GM23248 (cell line): Measurements from ENCODE around the gene TMED10. TPM values are rescaled to one million over a fixed set of nuclear protein-coding genes. Genes with fewer than 3 reads are reported as not detected.
"Not testable (repeated sequence)": the region's sequence is repeated elsewhere in the genome, so short reads cannot be mapped to it uniquely, and the experiment has no call there.

Experiments used
- DNase-seq: peaks from one replicate; pipeline ENCODE4 v3.0.0-alpha.2; 2015
- H2AFZ ChIP-seq: fragments of 200-600 bp; sonication (generic); 2 replicates; pipeline ENCODE4 v1.6.1; 2016; ENCODE audit warnings: antibody characterized with exemption
- H3F3A ChIP-seq: fragments of 200-600 bp; sonication (generic); 2 replicates; pipeline ENCODE4 v1.6.1; 2016; ENCODE audit warnings: mild to moderate bottlenecking, antibody characterized with exemption, mixed run types; ENCODE audit not compliant: insufficient read depth
- H3K27ac ChIP-seq: fragments of 200-600 bp; sonication (generic); 2 replicates; pipeline ENCODE4 v1.5.1; 2016; ENCODE audit warnings: mild to moderate bottlenecking
- H3K27me3 ChIP-seq: fragments of 200-600 bp; sonication (generic); replicated peaks from 2 replicates; pipeline ENCODE4 v1.6.1; 2016; ENCODE audit warnings: mild to moderate bottlenecking; ENCODE audit not compliant: insufficient read depth
- H3K36me3 ChIP-seq: fragments of 200-600 bp; sonication (generic); 2 replicates; pipeline ENCODE4 v1.6.1; 2016; ENCODE audit warnings: low read depth, mild to moderate bottlenecking
- H3K4me1 ChIP-seq: fragments of 200-600 bp; sonication (generic); 2 replicates; pipeline ENCODE4 v1.6.1; 2016; ENCODE audit warnings: mild to moderate bottlenecking; ENCODE audit not compliant: insufficient read depth
- H3K4me2 ChIP-seq: fragments of 200-600 bp; sonication (generic); one replicate; pipeline ENCODE4 v1.6.1; 2016; ENCODE audit warnings: mild to moderate bottlenecking; ENCODE audit not compliant: unreplicated experiment
- H3K4me3 ChIP-seq: fragments of 200-600 bp; sonication (generic); 2 replicates; pipeline ENCODE4 v1.5.1; 2016; ENCODE audit warnings: mild to moderate bottlenecking
- H3K79me2 ChIP-seq: fragments of 200-600 bp; sonication (generic); 2 replicates; pipeline ENCODE4 v1.6.1; 2016; ENCODE audit warnings: mild to moderate bottlenecking; ENCODE audit not compliant: insufficient read depth
- H3K9ac ChIP-seq: fragments of 200-600 bp; sonication (generic); 2 replicates; pipeline ENCODE4 v1.6.1; 2016; ENCODE audit warnings: mild to moderate bottlenecking
- H3K9me2 ChIP-seq: fragments of 200-600 bp; sonication (generic); 2 replicates; pipeline ENCODE4 v1.6.1; 2016; ENCODE audit warnings: mixed run types, mild to moderate bottlenecking, moderate library complexity; ENCODE audit not compliant: insufficient read depth
- H3K9me3 ChIP-seq: fragments of 200-600 bp; sonication (generic); one replicate; pipeline ENCODE4 v1.6.1; 2017; ENCODE audit warnings: low read depth
- H4K20me1 ChIP-seq: fragments of 200-600 bp; sonication (generic); 2 replicates; pipeline ENCODE4 v1.6.0; 2016; ENCODE audit not compliant: insufficient read depth
- EZH2 ChIP-seq: fragments of 200-600 bp; sonication (generic); IDR thresholded peaks from 2 replicates; pipeline ENCODE4 v1.6.1; 2018; ENCODE audit warnings: antibody characterized with exemption, mild to moderate bottlenecking; ENCODE audit not compliant: insufficient read depth, poor library complexity, severe bottlenecking
- EZH2phosphoT487 ChIP-seq: fragments of 200-600 bp; sonication (generic); IDR thresholded peaks from 2 replicates; pipeline ENCODE4 v1.6.1; 2018; ENCODE audit warnings: antibody characterized with exemption, moderate library complexity, mild to moderate bottlenecking, low read depth; ENCODE audit not compliant: insufficient read depth
- WGBS, 2 experiments: methylation state at CpG; one replicate each; pipeline ENCODE4 v1.1.6; 2015 to 2017; ENCODE audit warnings: low lambda C conversion rate in 2 of 2, low coverage in 1 of 2; ENCODE audit errors: missing lambda C conversion rate in 2 of 2; 5-methylcytosine and 5-hydroxymethylcytosine counted together
- in situ Hi-C: fragments of 300-500 bp; cut with MboI; formaldehyde crosslinking; loops from 2 replicates; pipeline ENCODE4 v1.15.0; 2020
- polyA plus RNA-seq: library from polyadenylated mRNA; unstranded; fragments of >200 nt; fragmentation: Nextera tagmentation; extraction: Ambion mirVana; gene quantifications from 2 replicates; pipeline ENCODE4 v1.2.1, GENCODE V29; 2016
- total RNA-seq: library from RNA; depleted of rRNA; stranded (reverse); fragments of >200 nt; shearing (Covaris generic); gene quantifications from 2 replicates; pipeline ENCODE4 v1.2.3, GENCODE V29; 2014

The TMED10 gene
- total and polyA plus RNA-seq, 2 experiments from 2014 or later, result 363 to 553 TPM

DNA sequence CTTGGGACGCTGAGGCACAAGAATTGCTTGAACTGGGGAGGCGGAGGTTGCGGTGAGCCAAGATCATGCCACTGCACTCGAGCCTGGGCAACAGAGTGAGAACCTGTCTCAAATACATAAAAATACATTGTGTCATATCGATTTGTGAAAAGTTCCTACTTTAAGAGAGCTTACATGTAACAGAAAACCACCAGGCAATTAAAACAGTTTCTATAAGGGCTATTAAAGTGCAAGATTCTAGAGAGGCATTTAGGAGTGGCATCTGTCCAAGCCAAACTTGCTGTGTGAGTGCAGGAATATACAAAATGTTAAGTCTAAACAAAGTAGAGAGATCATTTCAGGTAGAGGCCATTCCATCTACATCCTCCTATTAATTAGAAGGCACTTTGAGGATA is 47.8 kb downstream of the TMED10 start:
- no peak overlapping the region for H3K4me2 ChIP-seq

GRCh38 chr14:75127903-75128595 is 48.4 kb downstream of the TMED10 start:
- H3K4me1 ChIP-seq, result peaks cover 27% of the 10 kb centered on the region
- no peak for TF ChIP-seq EZH2
- TF ChIP-seq EZH2phosphoT487, result no peak
- 68 to 75% methylated on average over 10 of the region's 10 CpGs for WGBS, 2 experiments
- peak overlapping the region; percentile 78 for H3K4me3 ChIP-seq
- H3K79me2 ChIP-seq, result peaks cover 75% of the 10 kb centered on the region
- H3F3A ChIP-seq, result peaks cover 43% of the 10 kb centered on the region
- H3K9me2 ChIP-seq, result no peaks in the 10 kb centered on the region
- no peaks in the 10 kb centered on the region for H3K36me3 ChIP-seq
- H3K9ac ChIP-seq, result peak overlapping the region; percentile 87
- no peaks in the 10 kb centered on the region for H3K27me3 ChIP-seq
- H4K20me1 ChIP-seq, result no peaks in the 10 kb centered on the region
- H3K9me3 ChIP-seq, result no peaks in the 10 kb centered on the region
- no peak for DNase-seq
- H2AFZ ChIP-seq, result peak overlapping the region; percentile 96
- H3K27ac ChIP-seq, result peak overlapping the region; percentile 78; the same call in 1 of the 2 replicates
- H3K4me2 ChIP-seq, result peak overlapping the region; percentile 94
- in situ Hi-C loops, result loop anchor here (10.0 to 25.0 kb wide), 2 partner anchors 177 to 334 kb away; no protein-coding TSS in a partner anchor

More for the DNA sequence above, 47.8 kb downstream of the TMED10 start:
- TF ChIP-seq EZH2 (no peak), EZH2phosphoT487 (no peak)
- Histone ChIP-seq H3K79me2 (peaks cover 79% of the 10 kb centered on the region), H3K27ac (no peak overlapping the region), H2AFZ (no peak overlapping the region), H3K9me3 (no peaks in the 10 kb centered on the region), H3K9me2 (no peaks in the 10 kb centered on the region), H3K4me3 (no peak overlapping the region), H3K4me1 (peaks cover 25% of the 10 kb centered on the region), H4K20me1 (no peaks in the 10 kb centered on the region), H3F3A (peaks cover 46% of the 10 kb centered on the region), H3K27me3 (no peaks in the 10 kb centered on the region), H3K36me3 (peaks cover 5% of the 10 kb centered on the region; the same call in 1 of the 2 replicates), H3K9ac (no peak overlapping the region)
- WGBS, 2 experiments, result 93 to 98% methylated on average over 5 of the region's 5 CpGs
- no peak for DNase-seq
- in situ Hi-C loops, result loop anchor here (10.0 to 25.0 kb wide), 2 partner anchors 176 to 334 kb away; no protein-coding TSS in a partner anchor

DNA sequence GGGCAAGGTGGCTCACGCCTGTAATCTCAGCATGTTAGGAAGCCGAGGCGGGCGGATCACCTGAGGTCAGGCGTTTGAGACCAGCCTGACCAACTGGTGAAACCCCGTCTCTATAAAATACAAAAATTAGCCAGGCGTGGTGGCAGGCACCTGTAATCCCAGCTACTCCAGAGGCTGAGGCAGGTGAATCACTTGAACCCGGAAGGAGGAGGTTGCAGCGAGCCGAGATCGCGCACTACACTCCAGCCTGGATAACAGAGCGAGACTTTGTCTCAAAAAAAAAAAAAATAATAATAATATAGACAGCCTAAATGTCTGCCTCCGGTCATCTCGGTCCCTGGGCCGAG is 49.0 kb downstream of the TMED10 start:
- H3K9me2 ChIP-seq, H3K27me3 ChIP-seq, H3K36me3 ChIP-seq, H4K20me1 ChIP-seq, H3K9me3 ChIP-seq: not testable (repeated sequence)
- Histone ChIP-seq H3K27ac (peak overlapping the region; percentile 78), H3K4me1 (peaks cover 27% of the 10 kb centered on the region), H3F3A (peaks cover 37% of the 10 kb centered on the region), H2AFZ (peak overlapping the region; percentile 96), H3K4me3 (peak overlapping the region; percentile 78), H3K4me2 (peak overlapping the region; percentile 94), H3K79me2 (peaks cover 71% of the 10 kb centered on the region), H3K9ac (peak overlapping the region; percentile 87)
- in situ Hi-C loops, result loop anchor here (10.0 to 25.0 kb wide), 2 partner anchors 177 to 335 kb away; no protein-coding TSS in a partner anchor
- peak; percentile 34 for DNase-seq
- 2 to 4% methylated on average over 16 of the region's 16 CpGs for WGBS, 2 experiments

DNA sequence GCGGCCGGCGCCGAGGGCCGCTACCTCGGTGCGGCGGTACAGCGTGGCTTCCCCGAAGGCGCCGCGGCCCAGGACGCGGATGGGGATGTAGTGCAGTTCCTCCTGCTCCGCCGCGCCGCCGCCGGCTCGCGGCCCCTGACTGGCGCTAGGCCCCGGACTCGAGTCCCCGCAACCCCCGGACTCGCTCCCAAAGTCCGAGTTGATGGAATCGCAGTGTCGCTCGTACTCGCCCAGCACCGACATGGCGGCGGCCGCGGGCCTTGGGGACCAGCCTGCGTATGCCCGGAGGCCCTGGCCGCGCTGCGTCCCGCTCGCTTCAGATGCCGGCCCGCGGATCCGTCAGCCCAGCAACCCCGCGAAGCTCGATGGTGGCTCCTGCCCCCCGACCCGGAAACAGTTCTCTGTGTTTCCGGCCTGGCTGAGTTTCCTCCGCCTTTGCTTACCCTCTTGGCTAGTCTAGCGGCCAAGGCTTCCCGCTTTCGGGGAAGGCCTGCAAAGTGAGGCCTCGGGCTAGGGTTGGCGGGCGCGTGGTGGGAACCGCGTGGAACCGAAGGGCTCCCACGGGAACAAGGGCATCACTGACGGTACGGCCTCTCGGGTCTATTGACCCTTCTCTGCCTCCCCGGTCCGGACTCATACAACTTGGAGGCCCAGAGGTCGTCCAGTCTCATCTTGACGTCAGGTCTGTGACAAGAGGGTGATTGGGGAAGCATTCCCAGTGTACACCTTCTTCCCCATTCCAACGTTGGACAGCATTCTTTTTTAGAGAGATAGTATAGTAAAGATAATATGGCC is 49.5 kb downstream of the TMED10 start, which contains the start of gene NEK9:
Gene NEK9 (minus strand): TSS at position 370 of the 795 bp plus-strand sequence. CDS start 127 bp downstream, at position 243.
- H3K9me2 ChIP-seq, result no peaks in the 10 kb centered on the region
- peaks cover 68% of the 10 kb centered on the region for H3K79me2 ChIP-seq
- DNase-seq, result peak; percentile 94
- WGBS, 2 experiments, result 1% methylated on average over 73 to 76 of the region's 76 CpGs
- no peaks in the 10 kb centered on the region for H3K36me3 ChIP-seq
- H3K4me3 ChIP-seq, result peak within 1 kb of the TSS; percentile 78
- H3K4me2 ChIP-seq, result peak within 1 kb of the TSS; percentile 94
- H3K4me1 ChIP-seq, result peaks cover 27% of the 10 kb centered on the region
- peak within 1 kb of the TSS; percentile 78 for H3K27ac ChIP-seq
- peak within 1 kb of the TSS; percentile 87 for H3K9ac ChIP-seq
- peaks cover 36% of the 10 kb centered on the region for H3F3A ChIP-seq
- TF ChIP-seq EZH2, result no peak
- no peak for TF ChIP-seq EZH2phosphoT487
- H4K20me1 ChIP-seq, result no peaks in the 10 kb centered on the region
- no peaks in the 10 kb centered on the region for H3K9me3 ChIP-seq
- in situ Hi-C loops, result loop anchor here (10.0 to 25.0 kb wide), 2 partner anchors 178 to 335 kb away; no protein-coding TSS in a partner anchor
- no peaks in the 10 kb centered on the region for H3K27me3 ChIP-seq
- H2AFZ ChIP-seq, result peak within 1 kb of the TSS; percentile 96
